Common myeloid progenitor, CD34-positive (primary cell): ENCODE measurements around the gene CILP2.

Experiments used
- CTCF ChIA-PET: fragments of 350-600 bp; sonication (Branson Sonifier 250); formaldehyde crosslinking; loops from one replicate; lab custom pipeline; 2021; ENCODE audit warnings: antibody characterized with exemption; lab: Charles Lee
- POLR2A ChIA-PET: fragments of 350-600 bp; sonication (Branson Sonifier 250); formaldehyde crosslinking; loops from one replicate; lab custom pipeline; 2021; ENCODE audit warnings: antibody characterized with exemption; lab: Charles Lee
- DNase-seq, 3 donors: peaks; one replicate each; pipeline versions ENCODE4 v3.0.0 to v3.0.0-alpha.2; 2013
- H3K27ac ChIP-seq, 2 experiments: 1 replicate in 1 of 2; 2 replicates in 1 of 2; pipeline ENCODE4 v1.7.0; 2013; ENCODE audit warnings: inconsistent platforms in 2 of 2, low read length in 2 of 2, mild to moderate bottlenecking in 2 of 2, low read depth in 1 of 2, moderate library complexity in 1 of 2; ENCODE audit not compliant: severe bottlenecking in 2 of 2, insufficient read depth in 1 of 2, poor library complexity in 1 of 2
- H3K27me3 ChIP-seq, 5 experiments: replicated peaks in 2 of 5; 1 replicate in 3 of 5; 2 replicates in 2 of 5; pipeline versions ENCODE4 v1.6.1 to v1.7.0; 2013; ENCODE audit warnings: low read length in 4 of 5, mild to moderate bottlenecking in 2 of 5, moderate library complexity in 2 of 5, inconsistent platforms in 1 of 5; ENCODE audit not compliant: insufficient read depth in 5 of 5, control insufficient read depth in 4 of 5
- H3K36me3 ChIP-seq, 4 experiments: 1 replicate in 2 of 4; 2 replicates in 2 of 4; pipeline versions ENCODE4 v1.6.1 to v1.7.0; 2013; ENCODE audit warnings: low read length in 3 of 4, control low read depth in 1 of 4, mild to moderate bottlenecking in 1 of 4; ENCODE audit not compliant: control insufficient read depth in 4 of 4, insufficient read depth in 4 of 4
- H3K4me1 ChIP-seq, 4 experiments: 1 replicate in 3 of 4; 2 replicates in 1 of 4; pipeline versions ENCODE4 v1.6.1 to v1.7.1; 2013; ENCODE audit warnings: low read length in 3 of 4, mild to moderate bottlenecking in 3 of 4, control low read depth in 1 of 4, inconsistent platforms in 1 of 4, moderate library complexity in 1 of 4; ENCODE audit not compliant: control insufficient read depth in 4 of 4, insufficient read depth in 4 of 4; ENCODE audit errors: control extremely low read depth in 1 of 4
- H3K4me3 ChIP-seq, 7 experiments: 1 replicate in 4 of 7; 2 replicates in 3 of 7; pipeline versions ENCODE4 v1.5.1 to v1.7.0; 2013; ENCODE audit warnings: mild to moderate bottlenecking in 7 of 7, low read length in 6 of 7, moderate library complexity in 6 of 7, inconsistent platforms in 2 of 7, low read depth in 2 of 7, control low read depth in 1 of 7; ENCODE audit not compliant: insufficient read depth in 4 of 7, control insufficient read depth in 1 of 7; ENCODE audit errors: extremely low read depth in 1 of 7
- H3K9me3 ChIP-seq, 5 experiments: 1 replicate in 4 of 5; 2 replicates in 1 of 5; pipeline versions ENCODE4 v1.6.1 to v1.7.1; 2013; ENCODE audit warnings: low read length in 4 of 5, mild to moderate bottlenecking in 2 of 5, inconsistent platforms in 1 of 5, low read depth in 1 of 5, moderate library complexity in 1 of 5; ENCODE audit not compliant: control insufficient read depth in 4 of 5, insufficient read depth in 2 of 5; ENCODE audit errors: control extremely low read depth in 1 of 5
- WGBS: methylation state at CpG from one replicate; pipeline ENCODE4 v1.1.5; 2013; ENCODE audit not compliant: insufficient coverage; 5-methylcytosine and 5-hydroxymethylcytosine counted together

The CILP2 gene

DNA sequence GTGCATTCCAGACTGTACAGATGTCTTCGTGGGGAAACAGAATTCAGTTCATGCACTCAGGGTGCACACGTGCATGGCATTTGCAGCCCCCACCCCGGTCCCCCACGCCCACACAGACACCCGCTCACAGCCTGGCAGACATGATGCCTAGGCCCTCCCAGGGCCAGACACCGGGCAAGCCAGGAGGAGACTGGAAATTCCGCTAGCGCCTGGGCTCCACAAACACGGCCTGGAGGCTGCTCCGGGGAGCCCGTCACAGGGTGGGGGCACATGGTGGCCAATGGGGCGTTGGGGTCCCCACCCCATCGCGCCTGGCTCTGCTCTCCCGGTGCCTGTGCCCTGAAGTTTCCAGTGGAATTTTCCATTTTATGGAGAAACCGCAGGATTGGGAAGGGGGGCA, 3.6 kb downstream of the CILP2 start:
- peak overlapping the region in 2 of 7 experiments; percentile 63 to 66 for H3K4me3 ChIP-seq
- no peak for DNase-seq
- peaks cover 0 to 41% (median 26%) of the 10 kb centered on the region in 4 experiments for H3K4me1 ChIP-seq
- H3K27ac ChIP-seq = no peak overlapping the region
- ChIA-PET POLR2A (no interaction called here), CTCF (interaction anchor here (0.9 to 1.0 kb wide), 2 partner anchors 9 to 26 kb away, joined by 3 read pairs; no protein-coding TSS in a partner anchor)
- H3K9me3 ChIP-seq = peaks cover 0 to 5% (median 0%) of the 10 kb centered on the region in 5 experiments
- peaks cover 0 to 71% (median 24%) of the 10 kb centered on the region in 5 experiments for H3K27me3 ChIP-seq
- H3K36me3 ChIP-seq = no peaks in the 10 kb centered on the region
- WGBS = 92% methylated on average over 15 of the region's 16 CpGs

GRCh38 chr19:19542507-19542906, 4.4 kb downstream of the CILP2 start:
- ChIA-PET CTCF (interaction anchor here (1.1 to 1.6 kb wide), 2 partner anchors 10 to 13 kb away, joined by 3 to 5 read pairs; no protein-coding TSS in a partner anchor), POLR2A (no interaction called here)
- WGBS = 64% methylated on average over 11 of the region's 12 CpGs
- Histone ChIP-seq H3K36me3 (no peaks in the 10 kb centered on the region), H3K27me3 (peaks cover 0 to 66% (median 23%) of the 10 kb centered on the region in 5 experiments), H3K4me1 (peaks cover 0 to 37% (median 26%) of the 10 kb centered on the region in 4 experiments), H3K4me3 (no peak overlapping the region), H3K27ac (no peak overlapping the region), H3K9me3 (peaks cover 0 to 5% (median 0%) of the 10 kb centered on the region in 5 experiments)
- peak in 2 of 3 donors; percentile 40 to 48 for DNase-seq

GRCh38 chr19:19543101-19543500, 5.0 kb downstream of the CILP2 start:
- Histone ChIP-seq H3K4me3 (no peak overlapping the region), H3K27ac (no peak overlapping the region), H3K27me3 (peaks cover 0 to 60% (median 18%) of the 10 kb centered on the region in 5 experiments), H3K36me3 (no peaks in the 10 kb centered on the region), H3K9me3 (peaks cover 0 to 5% (median 0%) of the 10 kb centered on the region in 5 experiments), H3K4me1 (peaks cover 0 to 31% (median 25%) of the 10 kb centered on the region in 4 experiments)
- CTCF ChIA-PET = interaction anchor here (0.5 to 1.6 kb wide), 3 partner anchors 10 to 36 kb away, joined by 3 to 5 read pairs (median 3); no protein-coding TSS in a partner anchor
- WGBS = 97% methylated on average over 13 of the region's 13 CpGs
- POLR2A ChIA-PET = no interaction called here
- DNase-seq = no peak

- Histone ChIP-seq H3K36me3 (no peaks in the 10 kb centered on the region), H3K4me3 (no peak overlapping the region), H3K27ac (no peak overlapping the region), H3K4me1 (peaks cover 0 to 26% (median 19%) of the 10 kb centered on the region in 4 experiments), H3K9me3 (peaks cover 0 to 5% (median 0%) of the 10 kb centered on the region in 5 experiments), H3K27me3 (peaks cover 0 to 55% (median 15%) of the 10 kb centered on the region in 5 experiments)
- CTCF ChIA-PET = interaction anchor here (0.5 to 1.6 kb wide), 3 partner anchors 9 to 36 kb away, joined by 3 to 5 read pairs (median 3); no protein-coding TSS in a partner anchor
- WGBS = 95% methylated on average over 17 of the region's 19 CpGs
- POLR2A ChIA-PET = no interaction called here
- no peak for DNase-seq
These were observed 5.6 kb downstream of the CILP2 start for GRCh38 chr19:19543640-19544039.

DNA sequence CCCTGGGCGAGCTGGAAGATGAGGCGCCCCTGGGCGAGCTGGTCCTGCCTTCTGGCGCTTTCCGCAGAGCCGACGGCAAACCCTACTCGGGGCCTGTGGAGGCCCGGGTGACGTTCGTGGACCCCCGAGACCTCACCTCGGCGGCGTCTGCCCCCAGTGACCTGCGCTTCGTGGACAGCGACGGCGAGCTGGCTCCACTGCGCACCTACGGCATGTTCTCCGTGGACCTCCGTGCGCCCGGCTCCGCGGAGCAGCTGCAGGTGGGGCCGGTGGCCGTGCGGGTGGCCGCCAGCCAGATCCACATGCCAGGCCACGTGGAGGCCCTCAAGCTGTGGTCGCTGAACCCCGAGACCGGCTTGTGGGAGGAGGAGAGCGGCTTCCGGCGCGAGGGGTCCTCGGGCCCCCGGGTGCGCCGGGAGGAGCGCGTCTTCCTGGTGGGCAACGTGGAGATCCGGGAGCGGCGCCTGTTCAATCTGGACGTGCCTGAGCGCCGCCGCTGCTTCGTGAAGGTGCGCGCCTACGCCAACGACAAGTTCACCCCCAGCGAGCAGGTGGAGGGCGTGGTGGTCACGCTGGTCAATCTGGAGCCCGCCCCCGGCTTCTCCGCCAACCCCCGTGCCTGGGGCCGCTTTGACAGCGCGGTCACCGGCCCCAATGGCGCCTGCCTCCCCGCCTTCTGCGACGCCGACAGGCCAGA, 6.3 kb downstream of the CILP2 start:
- H3K27ac ChIP-seq = no peak overlapping the region
- ChIA-PET POLR2A (no interaction called here), CTCF (no interaction called here)
- H3K36me3 ChIP-seq = no peaks in the 10 kb centered on the region
- H3K9me3 ChIP-seq = peaks cover 0 to 5% (median 0%) of the 10 kb centered on the region in 5 experiments
- WGBS = 93% methylated on average over 68 of the region's 75 CpGs
- H3K27me3 ChIP-seq = peaks cover 0 to 50% (median 10%) of the 10 kb centered on the region in 5 experiments
- DNase-seq = no peak
- H3K4me1 ChIP-seq = peaks cover 0 to 23% (median 16%) of the 10 kb centered on the region in 4 experiments
- H3K4me3 ChIP-seq = no peak overlapping the region

- H3K27ac ChIP-seq = no peak overlapping the region
- WGBS = 93% methylated on average over 50 of the region's 53 CpGs
- no peak for DNase-seq
- CTCF ChIA-PET = no interaction called here
- POLR2A ChIA-PET = no interaction called here
- no peak overlapping the region for H3K4me3 ChIP-seq
- no peaks in the 10 kb centered on the region for H3K36me3 ChIP-seq
- peaks cover 0 to 5% (median 0%) of the 10 kb centered on the region in 5 experiments for H3K9me3 ChIP-seq
- peaks cover 0 to 19% (median 12%) of the 10 kb centered on the region in 4 experiments for H3K4me1 ChIP-seq
- H3K27me3 ChIP-seq = peaks cover 0 to 44% (median 8%) of the 10 kb centered on the region in 5 experiments
These were observed 7.0 kb downstream of the CILP2 start for GRCh38 chr19:19544954-19545591.
